GM18498 (cell line): ENCODE measurements around the gene GALNT2.

ENCODE experiments used
- ATAC-seq: cut with Tn5 transposase; IDR thresholded peaks from one replicate; pipeline ENCODE4 v1.9.1; 2021; ENCODE audit warnings: mild to moderate bottlenecking, moderate library complexity; ENCODE audit not compliant: unreplicated experiment

GALNT2 gene

GRCh38 chr1:230126529-230127104, 59.6 kb downstream of the GALNT2 start:
- ATAC-seq: no peak

GRCh38 chr1:230127105-230128054, 60.3 kb downstream of the GALNT2 start:
- no peak for ATAC-seq

GRCh38 chr1:230128569-230129285, 61.7 kb downstream of the GALNT2 start:
- ATAC-seq: no peak

- ATAC-seq: no peak
Measured at GRCh38 chr1:230129341-230129740, 62.3 kb downstream of the GALNT2 start.

- ATAC-seq: no peak
Measured at GRCh38 chr1:230130172-230130944, 63.3 kb downstream of the GALNT2 start.

- no peak for ATAC-seq
Measured at GRCh38 chr1:230131457-230131856, 64.4 kb downstream of the GALNT2 start.

- ATAC-seq: no peak
Measured at GRCh38 chr1:230132758-230133157, 65.7 kb downstream of the GALNT2 start.

GRCh38 chr1:230135726-230136125, 68.7 kb downstream of the GALNT2 start:
- no peak for ATAC-seq

GRCh38 chr1:230136453-230137336, 69.7 kb downstream of the GALNT2 start:
- ATAC-seq: no peak

- ATAC-seq: no peak
Measured at GRCh38 chr1:230137337-230137815, 70.3 kb downstream of the GALNT2 start.

GRCh38 chr1:230138561-230139239, 71.7 kb downstream of the GALNT2 start:
- no peak for ATAC-seq

- ATAC-seq: no peak
Measured at GRCh38 chr1:230139315-230139714, 72.3 kb downstream of the GALNT2 start.

GRCh38 chr1:230139741-230140140, 72.7 kb downstream of the GALNT2 start:
- no peak for ATAC-seq

GRCh38 chr1:230140221-230141020, 73.4 kb downstream of the GALNT2 start:
- no peak for ATAC-seq

- ATAC-seq: no peak
Measured at GRCh38 chr1:230141021-230141648, 74.1 kb downstream of the GALNT2 start.

- ATAC-seq: no peak
Measured at GRCh38 chr1:230141797-230142607, 75.0 kb downstream of the GALNT2 start.

- no peak for ATAC-seq
Measured at GRCh38 chr1:230142608-230143210, 75.7 kb downstream of the GALNT2 start.
